Trophoblast cell (in vitro differentiated cells and primary cell): ENCODE results near the gene ATP8A2.

ENCODE experiments used
- DNase-seq, 2 donors: peaks; one replicate each; pipeline ENCODE4 v3.0.0-alpha.2; 2016
- H2AFZ ChIP-seq: 2 replicates; pipeline ENCODE4 v1.6.1; 2013; ENCODE audit warnings: low read length, moderate library complexity, mild to moderate bottlenecking; ENCODE audit not compliant: insufficient read depth, poor library complexity
- H2AK5ac ChIP-seq: 2 replicates; pipeline ENCODE4 v1.6.1; 2013; ENCODE audit warnings: mild to moderate bottlenecking, low read length
- H2BK120ac ChIP-seq: 2 replicates; pipeline ENCODE4 v1.6.1; 2013; ENCODE audit warnings: low read length, mild to moderate bottlenecking, moderate library complexity; ENCODE audit not compliant: insufficient read depth, poor library complexity
- H2BK12ac ChIP-seq: 2 replicates; pipeline ENCODE4 v1.6.1; 2013; ENCODE audit warnings: mild to moderate bottlenecking, low read length, moderate library complexity
- H2BK5ac ChIP-seq: 2 replicates; pipeline ENCODE4 v1.6.1; 2013; ENCODE audit warnings: low read length, low read depth, moderate library complexity, mild to moderate bottlenecking; ENCODE audit not compliant: poor library complexity
- H3K14ac ChIP-seq: 2 replicates; pipeline ENCODE4 v1.6.1; 2013; ENCODE audit warnings: mild to moderate bottlenecking, low read length
- H3K18ac ChIP-seq: 2 replicates; pipeline ENCODE4 v1.6.1; 2013; ENCODE audit warnings: mild to moderate bottlenecking, low read length
- H3K23ac ChIP-seq: 2 replicates; pipeline ENCODE4 v1.6.1; 2013; ENCODE audit warnings: low read length
- H3K27ac ChIP-seq: 2 replicates; pipeline ENCODE4 v1.5.1; 2013; ENCODE audit warnings: low read depth, mild to moderate bottlenecking, inconsistent platforms, low read length, moderate library complexity
- H3K27me3 ChIP-seq: 2 replicates; pipeline ENCODE4 v1.6.1; 2013; ENCODE audit warnings: inconsistent platforms, mild to moderate bottlenecking, low read length, moderate library complexity; ENCODE audit not compliant: insufficient read depth
- H3K36me3 ChIP-seq, 2 experiments: 1 replicate in 1 of 2; 2 replicates in 1 of 2; pipeline ENCODE4 v1.6.1; 2013; ENCODE audit warnings: low read length in 2 of 2, mild to moderate bottlenecking in 2 of 2, moderate library complexity in 1 of 2; ENCODE audit not compliant: insufficient read depth in 2 of 2, control insufficient read depth in 1 of 2
- H3K4ac ChIP-seq: 2 replicates; pipeline ENCODE4 v1.6.1; 2013; ENCODE audit warnings: low read depth, mild to moderate bottlenecking, low read length, moderate library complexity
- H3K4me1 ChIP-seq, 2 experiments: 1 replicate in 1 of 2; 2 replicates in 1 of 2; pipeline ENCODE4 v1.6.1; 2013; ENCODE audit warnings: low read length in 2 of 2, mild to moderate bottlenecking in 2 of 2, moderate library complexity in 1 of 2; ENCODE audit not compliant: insufficient read depth in 2 of 2, control insufficient read depth in 1 of 2
- H3K4me2 ChIP-seq: 2 replicates; pipeline ENCODE4 v1.6.1; 2013; ENCODE audit warnings: inconsistent platforms, mild to moderate bottlenecking, low read length, moderate library complexity
- H3K4me3 ChIP-seq: 2 replicates; pipeline ENCODE4 v1.5.1; 2013; ENCODE audit warnings: mild to moderate bottlenecking, low read depth, low read length, inconsistent platforms
- H3K79me1 ChIP-seq: one replicate; pipeline ENCODE4 v1.6.1; 2013; ENCODE audit warnings: low read length
- H3K79me2 ChIP-seq: 2 replicates; pipeline ENCODE4 v1.6.1; 2013; ENCODE audit warnings: low read length, mild to moderate bottlenecking; ENCODE audit not compliant: control insufficient read depth, insufficient read depth, poor library complexity
- H3K9ac ChIP-seq: 2 replicates; pipeline ENCODE4 v1.6.1; 2013; ENCODE audit warnings: mild to moderate bottlenecking, low read length
- H3K9me3 ChIP-seq: 2 replicates; pipeline ENCODE4 v1.6.1; 2013; ENCODE audit warnings: low read depth, mild to moderate bottlenecking, control low read depth, inconsistent platforms, low read length; ENCODE audit not compliant: insufficient read depth
- H4K12ac ChIP-seq: 2 replicates; pipeline ENCODE4 v1.6.1; 2013; ENCODE audit warnings: low read depth, mild to moderate bottlenecking, low read length, moderate library complexity
- H4K8ac ChIP-seq: 2 replicates; pipeline ENCODE4 v1.6.1; 2013; ENCODE audit warnings: low read depth, mild to moderate bottlenecking, low read length, moderate library complexity
- H4K91ac ChIP-seq: one replicate; pipeline ENCODE4 v1.6.1; 2013; ENCODE audit warnings: low read depth, mild to moderate bottlenecking, low read length, moderate library complexity
- WGBS: extraction: QIAGEN DNeasy Blood & Tissue Kit; methylation state at CpG from one replicate; pipeline ENCODE4 v1.1.7; 2013; ENCODE audit warnings: missing lambda C conversion rate; ENCODE audit not compliant: insufficient read length, insufficient coverage; ENCODE audit errors: extremely low coverage; 5-methylcytosine and 5-hydroxymethylcytosine counted together

ATP8A2 gene

DNA sequence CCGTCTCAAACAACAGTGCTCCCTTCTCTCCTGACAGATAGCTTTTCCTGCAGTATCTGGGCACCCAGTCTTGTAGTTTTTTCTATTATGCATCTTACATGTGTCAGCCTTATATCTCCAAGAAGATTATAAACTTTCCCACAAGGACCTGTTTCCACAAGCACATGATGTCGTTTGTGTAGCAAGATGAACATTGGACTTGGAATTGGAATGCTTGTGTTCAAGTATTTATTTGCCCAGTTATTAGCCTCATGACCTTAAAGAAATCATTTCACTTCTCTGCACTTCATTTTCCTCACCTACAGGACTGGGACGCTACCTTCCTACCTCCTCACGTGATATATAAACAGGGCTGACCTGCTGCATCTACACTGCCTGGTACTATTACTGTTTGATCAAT, 658.6 kb downstream of the ATP8A2 start:
- H3K27me3 ChIP-seq = no peaks in the 10 kb centered on the region
- H4K8ac ChIP-seq = no peak overlapping the region
- no peak overlapping the region for H3K18ac ChIP-seq
- no peak overlapping the region for H3K14ac ChIP-seq
- peaks cover 0 to under 1% of the 10 kb centered on the region in 2 experiments for H3K4me1 ChIP-seq
- H3K79me1 ChIP-seq = no peaks in the 10 kb centered on the region
- no peak overlapping the region for H2AFZ ChIP-seq
- no peak overlapping the region for H3K4me2 ChIP-seq
- no peak overlapping the region for H3K9ac ChIP-seq
- H2BK120ac ChIP-seq = no peak overlapping the region
- no CpG with 5 or more reads among the region's 4 CpGs for WGBS
- no peak overlapping the region for H3K4ac ChIP-seq
- DNase-seq = no peak
- no peaks in the 10 kb centered on the region for H3K79me2 ChIP-seq
- H2BK5ac ChIP-seq = no peak overlapping the region
- no peak overlapping the region for H3K23ac ChIP-seq
- no peak overlapping the region for H3K27ac ChIP-seq
- no peak overlapping the region for H4K91ac ChIP-seq
- no peak overlapping the region for H2AK5ac ChIP-seq
- no peak overlapping the region for H3K4me3 ChIP-seq
- H3K36me3 ChIP-seq = no peaks in the 10 kb centered on the region
- H3K9me3 ChIP-seq = peaks cover 4% of the 10 kb centered on the region
- H2BK12ac ChIP-seq = no peak overlapping the region
- no peak overlapping the region for H4K12ac ChIP-seq

DNA sequence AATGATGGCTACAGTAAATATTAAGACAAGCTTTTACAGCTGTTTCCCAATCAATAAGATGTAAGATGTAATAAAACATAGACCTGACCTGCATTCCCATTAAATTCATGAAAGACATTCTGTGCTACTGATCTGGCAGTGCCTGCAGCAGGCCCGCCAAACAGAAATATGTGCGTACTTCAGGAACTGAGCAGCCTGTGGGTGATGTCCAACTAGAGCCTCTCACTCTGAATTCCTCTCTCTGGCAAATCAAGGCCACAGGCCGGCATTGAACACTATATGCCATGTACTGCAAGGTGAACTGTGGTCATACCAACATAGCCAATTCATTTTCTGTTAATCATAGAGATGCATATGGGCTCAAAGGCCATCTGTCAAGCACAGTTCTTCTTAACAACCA, 662.2 kb downstream of the ATP8A2 start:
- no CpG with 5 or more reads among the region's 3 CpGs for WGBS
- no peak overlapping the region for H2AFZ ChIP-seq
- no peaks in the 10 kb centered on the region for H3K27me3 ChIP-seq
- H4K91ac ChIP-seq = no peak overlapping the region
- H2BK5ac ChIP-seq = no peak overlapping the region
- no peak overlapping the region for H4K12ac ChIP-seq
- H3K4me3 ChIP-seq = no peak overlapping the region
- no peak overlapping the region for H3K14ac ChIP-seq
- H3K27ac ChIP-seq = no peak overlapping the region
- no peaks in the 10 kb centered on the region for H3K4me1 ChIP-seq
- H3K4ac ChIP-seq = no peak overlapping the region
- H3K9me3 ChIP-seq = peaks cover 4% of the 10 kb centered on the region
- H3K23ac ChIP-seq = no peak overlapping the region
- no peak overlapping the region for H2BK120ac ChIP-seq
- H3K18ac ChIP-seq = no peak overlapping the region
- H3K9ac ChIP-seq = no peak overlapping the region
- no peak overlapping the region for H4K8ac ChIP-seq
- H3K36me3 ChIP-seq = no peaks in the 10 kb centered on the region
- no peak overlapping the region for H3K4me2 ChIP-seq
- no peaks in the 10 kb centered on the region for H3K79me2 ChIP-seq
- H3K79me1 ChIP-seq = no peaks in the 10 kb centered on the region
- H2BK12ac ChIP-seq = no peak overlapping the region
- DNase-seq = no peak
- no peak overlapping the region for H2AK5ac ChIP-seq

DNA sequence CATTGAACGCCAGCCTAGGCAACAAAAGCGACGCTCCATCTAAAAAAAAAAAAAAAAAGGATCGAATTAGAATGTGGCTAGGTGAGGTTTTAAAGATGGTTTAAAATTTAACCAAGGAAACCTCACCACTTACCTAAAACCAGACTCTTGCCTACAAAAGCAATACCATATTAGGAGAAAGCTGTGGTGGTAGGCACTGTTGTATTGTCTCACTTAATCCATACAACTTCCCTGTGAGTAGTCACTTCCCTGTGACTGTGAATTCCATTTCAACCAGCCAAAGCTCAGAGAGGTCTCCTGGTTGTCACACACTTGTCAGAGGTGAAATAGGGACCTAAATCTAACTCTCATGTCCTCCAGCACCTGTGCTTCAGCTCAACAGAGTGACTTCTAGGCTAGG, 664.6 kb downstream of the ATP8A2 start:
- Histone ChIP-seq H3K27ac (no peak overlapping the region), H3K23ac (peak overlapping the region; percentile 22)
- WGBS = no CpG with 5 or more reads among the region's 4 CpGs

DNA sequence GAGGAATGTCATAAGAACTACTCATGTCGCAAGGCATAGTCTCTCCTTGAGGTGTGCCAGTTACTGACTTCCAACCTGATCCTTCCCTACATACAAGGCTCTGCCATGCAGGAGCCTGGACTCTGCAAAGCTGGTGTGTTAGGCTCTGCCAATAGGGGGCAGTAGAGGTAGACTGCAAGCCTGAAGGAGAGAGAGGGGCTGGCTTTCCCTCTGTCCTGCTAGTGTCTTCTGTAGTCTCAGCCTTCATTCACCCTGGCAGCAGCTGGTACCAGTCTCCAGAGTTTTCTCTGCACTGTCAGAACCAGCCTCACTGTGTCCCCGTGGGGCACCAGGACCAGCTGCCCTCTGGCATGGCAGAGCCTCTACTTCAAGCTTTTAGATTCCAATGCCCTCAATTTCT, 665.5 kb downstream of the ATP8A2 start:
- Histone ChIP-seq H2BK5ac (no peak overlapping the region), H4K12ac (no peak overlapping the region), H3K79me2 (no peaks in the 10 kb centered on the region), H3K4ac (no peak overlapping the region), H3K23ac (no peak overlapping the region), H4K91ac (no peak overlapping the region), H3K18ac (no peak overlapping the region), H2AK5ac (no peak overlapping the region), H2AFZ (no peak overlapping the region), H3K4me3 (no peak overlapping the region), H3K9ac (no peak overlapping the region), H4K8ac (no peak overlapping the region), H3K79me1 (no peaks in the 10 kb centered on the region), H2BK12ac (no peak overlapping the region), H3K4me1 (no peaks in the 10 kb centered on the region), H2BK120ac (no peak overlapping the region), H3K4me2 (no peak overlapping the region), H3K27ac (no peak overlapping the region), H3K27me3 (no peaks in the 10 kb centered on the region), H3K9me3 (no peaks in the 10 kb centered on the region), H3K36me3 (no peaks in the 10 kb centered on the region), H3K14ac (no peak overlapping the region)
- no CpG with 5 or more reads among the region's 2 CpGs for WGBS
- peak; percentile 20 to 48 for DNase-seq

More for the DNA sequence above, 664.6 kb downstream of the ATP8A2 start:
- Histone ChIP-seq H3K27me3 (no peaks in the 10 kb centered on the region), H3K14ac (no peak overlapping the region), H3K18ac (no peak overlapping the region), H2AK5ac (no peak overlapping the region), H3K79me1 (no peaks in the 10 kb centered on the region), H3K9me3 (peaks cover 2% of the 10 kb centered on the region), H3K4me1 (no peaks in the 10 kb centered on the region), H3K36me3 (no peaks in the 10 kb centered on the region), H2BK5ac (no peak overlapping the region), H3K4ac (no peak overlapping the region), H3K9ac (no peak overlapping the region), H4K8ac (no peak overlapping the region), H2AFZ (no peak overlapping the region), H4K12ac (no peak overlapping the region), H3K4me2 (no peak overlapping the region), H3K79me2 (no peaks in the 10 kb centered on the region), H2BK120ac (no peak overlapping the region), H3K4me3 (no peak overlapping the region), H4K91ac (no peak overlapping the region), H2BK12ac (no peak overlapping the region)
- DNase-seq = no peak
